ENCODE measurements around the gene MARCHF7. TPM values are rescaled to one million over a fixed set of nuclear protein-coding genes. Genes with fewer than 3 reads are reported as not detected.
"Not testable (repeated sequence)": the region's sequence is repeated elsewhere in the genome, so short reads cannot be mapped to it uniquely, and the experiment has no call there.

The MARCHF7 gene
- total and polyA plus RNA-seq, 2 experiments from 2014 or later, result 71.2 to 166 TPM

- TF ChIP-seq, protein P1, sequence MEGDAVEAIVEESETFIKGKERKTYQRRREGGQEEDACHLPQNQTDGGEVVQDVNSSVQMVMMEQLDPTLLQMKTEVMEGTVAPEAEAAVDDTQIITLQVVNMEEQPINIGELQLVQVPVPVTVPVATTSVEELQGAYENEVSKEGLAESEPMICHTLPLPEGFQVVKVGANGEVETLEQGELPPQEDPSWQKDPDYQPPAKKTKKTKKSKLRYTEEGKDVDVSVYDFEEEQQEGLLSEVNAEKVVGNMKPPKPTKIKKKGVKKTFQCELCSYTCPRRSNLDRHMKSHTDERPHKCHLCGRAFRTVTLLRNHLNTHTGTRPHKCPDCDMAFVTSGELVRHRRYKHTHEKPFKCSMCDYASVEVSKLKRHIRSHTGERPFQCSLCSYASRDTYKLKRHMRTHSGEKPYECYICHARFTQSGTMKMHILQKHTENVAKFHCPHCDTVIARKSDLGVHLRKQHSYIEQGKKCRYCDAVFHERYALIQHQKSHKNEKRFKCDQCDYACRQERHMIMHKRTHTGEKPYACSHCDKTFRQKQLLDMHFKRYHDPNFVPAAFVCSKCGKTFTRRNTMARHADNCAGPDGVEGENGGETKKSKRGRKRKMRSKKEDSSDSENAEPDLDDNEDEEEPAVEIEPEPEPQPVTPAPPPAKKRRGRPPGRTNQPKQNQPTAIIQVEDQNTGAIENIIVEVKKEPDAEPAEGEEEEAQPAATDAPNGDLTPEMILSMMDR (IDR thresholded peaks at IDR 0.05; ENCODE audit: poor library complexity), result no peak
- TF ChIP-seq EZH2 (IDR thresholded peaks at IDR 0.05; ENCODE audit: borderline replicate concordance) (no peak), EZH2phosphoT487 (IDR thresholded peaks at IDR 0.05; ENCODE audit: low read depth, severe bottlenecking, unreplicated experiment) (no peak)
- H3K4me1 ChIP-seq (ENCODE audit: insufficient read depth), result no peaks in the 10 kb centered on the region
- no peaks in the 10 kb centered on the region for H3K27me3 ChIP-seq
- H3K4me3 ChIP-seq, result no peak overlapping the region
- H3K36me3 ChIP-seq (replicated peaks; ENCODE audit: insufficient read depth, low read depth), result no peaks in the 10 kb centered on the region
- no peaks in the 10 kb centered on the region for H3K9me3 ChIP-seq (ENCODE audit: low read depth)
- H3K4me2 ChIP-seq, result no peak overlapping the region
- H3K27ac ChIP-seq, result no peak overlapping the region
- H4K20me1 ChIP-seq (ENCODE audit: insufficient read depth, poor library complexity, severe bottlenecking), result peaks cover 32% of the 10 kb centered on the region
- 97% methylated on average over 6 of the region's 6 CpGs for WGBS (ENCODE audit: low lambda C conversion rate, missing lambda C conversion rate)
- H3K79me2 ChIP-seq, result peaks cover 85% of the 10 kb centered on the region
- no peak for DNase-seq (ENCODE audit: low spot score)
- no peak overlapping the region for H2AFZ ChIP-seq
- H3K9me2 ChIP-seq (replicated peaks; ENCODE audit: insufficient read depth), result no peaks in the 10 kb centered on the region
Measured at GRCh38 chr2:159742846-159743245, 30.5 kb downstream of the MARCHF7 start.

- Histone ChIP-seq H3K9me2 (replicated peaks; ENCODE audit: insufficient read depth) (no peaks in the 10 kb centered on the region), H3K4me1 (ENCODE audit: insufficient read depth) (no peaks in the 10 kb centered on the region), H3K27ac (no peak overlapping the region), H4K20me1 (ENCODE audit: insufficient read depth, poor library complexity, severe bottlenecking) (peaks cover 28% of the 10 kb centered on the region), H3K27me3 (no peaks in the 10 kb centered on the region), H3K4me3 (no peak overlapping the region), H2AFZ (no peak overlapping the region), H3K9me3 (ENCODE audit: low read depth) (no peaks in the 10 kb centered on the region), H3K79me2 (peaks cover 85% of the 10 kb centered on the region), H3K36me3 (replicated peaks; ENCODE audit: insufficient read depth, low read depth) (no peaks in the 10 kb centered on the region), H3K4me2 (no peak overlapping the region)
- 73% methylated on average over 3 of the region's 3 CpGs for WGBS (ENCODE audit: low lambda C conversion rate, missing lambda C conversion rate)
- TF ChIP-seq EZH2phosphoT487 (IDR thresholded peaks at IDR 0.05; ENCODE audit: low read depth, severe bottlenecking, unreplicated experiment), result no peak
- no peak for TF ChIP-seq EZH2 (IDR thresholded peaks at IDR 0.05; ENCODE audit: borderline replicate concordance)
- TF ChIP-seq, protein P1 (IDR thresholded peaks at IDR 0.05; ENCODE audit: poor library complexity), result no peak
- DNase-seq (ENCODE audit: low spot score), result no peak
Measured at GRCh38 chr2:159744363-159744762, 32.1 kb downstream of the MARCHF7 start.

DNA sequence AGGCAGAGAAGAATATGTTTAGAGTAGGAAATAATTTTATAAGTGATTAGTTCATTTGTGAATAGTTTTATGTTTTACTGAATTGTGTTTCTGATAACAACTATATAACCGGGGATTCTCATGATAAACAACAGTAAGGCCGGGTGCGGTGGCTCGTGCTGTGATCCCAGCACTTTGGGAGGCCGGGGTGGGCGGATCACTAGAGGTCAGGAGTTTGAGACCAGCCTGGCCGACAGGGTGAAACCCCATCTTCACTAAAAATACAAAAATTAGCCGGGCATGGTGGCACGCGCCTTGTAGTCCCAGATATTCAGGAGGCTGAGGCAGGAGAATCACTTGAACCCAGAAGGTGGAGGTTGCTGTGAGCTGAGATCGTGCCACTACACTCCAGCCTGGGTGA, 32.9 kb downstream of the MARCHF7 start:
- not testable (repeated sequence) for H3K9me2 ChIP-seq (replicated peaks; ENCODE audit: insufficient read depth); H3K27me3 ChIP-seq; H3K4me3 ChIP-seq; H2AFZ ChIP-seq; DNase-seq (ENCODE audit: low spot score); H3K4me2 ChIP-seq; H3K36me3 ChIP-seq (replicated peaks; ENCODE audit: insufficient read depth, low read depth); H3K4me1 ChIP-seq (ENCODE audit: insufficient read depth); H3K27ac ChIP-seq; H3K9me3 ChIP-seq (ENCODE audit: low read depth)
- Histone ChIP-seq H3K79me2 (peaks cover 85% of the 10 kb centered on the region), H4K20me1 (ENCODE audit: insufficient read depth, poor library complexity, severe bottlenecking) (peaks cover 24% of the 10 kb centered on the region)
- 98% methylated on average over 11 of the region's 11 CpGs for WGBS (ENCODE audit: low lambda C conversion rate, missing lambda C conversion rate)

DNA sequence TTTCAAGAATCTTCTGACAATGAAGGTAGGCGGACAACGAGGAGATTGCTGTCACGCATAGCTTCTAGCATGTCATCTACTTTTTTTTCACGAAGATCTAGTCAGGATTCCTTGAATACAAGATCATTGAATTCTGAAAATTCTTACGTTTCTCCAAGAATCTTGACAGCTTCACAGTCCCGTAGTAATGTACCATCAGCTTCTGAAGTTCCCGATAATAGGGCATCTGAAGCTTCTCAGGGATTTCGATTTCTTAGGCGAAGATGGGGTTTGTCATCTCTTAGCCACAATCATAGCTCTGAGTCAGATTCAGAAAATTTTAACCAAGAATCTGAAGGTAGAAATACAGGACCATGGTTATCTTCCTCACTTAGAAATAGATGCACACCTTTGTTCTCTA, 35.8 kb downstream of the MARCHF7 start:
- WGBS (ENCODE audit: low lambda C conversion rate, missing lambda C conversion rate), result 92% methylated on average over 9 of the region's 9 CpGs
- H3K4me2 ChIP-seq, result no peak overlapping the region
- H3K36me3 ChIP-seq (replicated peaks; ENCODE audit: insufficient read depth, low read depth), result peaks cover 4% of the 10 kb centered on the region
- no peaks in the 10 kb centered on the region for H3K4me1 ChIP-seq (ENCODE audit: insufficient read depth)
- H3K4me3 ChIP-seq, result no peak overlapping the region
- TF ChIP-seq, protein P1 (IDR thresholded peaks at IDR 0.05; ENCODE audit: poor library complexity), result no peak
- TF ChIP-seq EZH2 (IDR thresholded peaks at IDR 0.05; ENCODE audit: borderline replicate concordance), result no peak
- H3K27ac ChIP-seq, result no peak overlapping the region
- no peak overlapping the region for H2AFZ ChIP-seq
- DNase-seq (ENCODE audit: low spot score), result no peak
- H3K9me2 ChIP-seq (replicated peaks; ENCODE audit: insufficient read depth), result no peaks in the 10 kb centered on the region
- peaks cover 80% of the 10 kb centered on the region for H3K79me2 ChIP-seq
- H4K20me1 ChIP-seq (ENCODE audit: insufficient read depth, poor library complexity, severe bottlenecking), result peaks cover 20% of the 10 kb centered on the region
- no peaks in the 10 kb centered on the region for H3K27me3 ChIP-seq
- no peaks in the 10 kb centered on the region for H3K9me3 ChIP-seq (ENCODE audit: low read depth)

All from hepatocyte (in vitro differentiated cells).